Measurements from ENCODE around the gene MIGA1. TPM values are rescaled to one million over a fixed set of nuclear protein-coding genes. Genes with fewer than 3 reads are reported as not detected.
"Not testable (repeated sequence)": the region's sequence is repeated elsewhere in the genome, so short reads cannot be mapped to it uniquely, and the experiment has no call there.

MIGA1 gene
- total RNA-seq, 1 donor from 2014 or later, result 10.8 TPM

DNA sequence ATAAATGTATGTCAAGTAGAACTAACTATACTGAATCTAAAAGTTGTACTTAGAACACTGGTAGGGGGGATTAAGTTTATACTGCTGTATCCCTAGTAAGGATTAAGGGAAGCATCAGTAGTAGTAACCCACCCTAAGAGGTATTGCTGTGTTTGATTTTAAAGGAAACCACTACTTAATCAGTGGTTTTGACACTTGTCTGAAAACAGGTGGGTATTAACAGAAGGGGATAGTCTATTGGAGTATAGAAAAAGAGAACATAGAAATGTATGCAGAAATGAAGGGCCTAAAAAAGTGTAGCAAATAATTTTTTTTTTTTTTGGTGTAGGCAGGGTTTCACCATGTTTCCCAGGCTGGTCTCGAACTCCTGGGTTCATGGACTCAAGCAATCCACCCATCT is 2.2 kb downstream of the MIGA1 start:
- intact Hi-C loops (cut with DNase I), result no loop called here
- H3K27ac ChIP-seq, result no peak overlapping the region
- H3K9me3 ChIP-seq, result no peaks in the 10 kb centered on the region
- peaks cover 0 to 27% of the 10 kb centered on the region in 2 donors for H3K36me3 ChIP-seq
- no peaks in the 10 kb centered on the region for H3K27me3 ChIP-seq
- H3K4me1 ChIP-seq, result peaks cover 28% of the 10 kb centered on the region
- no peak for DNase-seq (ENCODE audit: extremely low spot score in 2 of 2)
- H3K4me3 ChIP-seq, result no peak overlapping the region
- TF ChIP-seq, protein P1, sequence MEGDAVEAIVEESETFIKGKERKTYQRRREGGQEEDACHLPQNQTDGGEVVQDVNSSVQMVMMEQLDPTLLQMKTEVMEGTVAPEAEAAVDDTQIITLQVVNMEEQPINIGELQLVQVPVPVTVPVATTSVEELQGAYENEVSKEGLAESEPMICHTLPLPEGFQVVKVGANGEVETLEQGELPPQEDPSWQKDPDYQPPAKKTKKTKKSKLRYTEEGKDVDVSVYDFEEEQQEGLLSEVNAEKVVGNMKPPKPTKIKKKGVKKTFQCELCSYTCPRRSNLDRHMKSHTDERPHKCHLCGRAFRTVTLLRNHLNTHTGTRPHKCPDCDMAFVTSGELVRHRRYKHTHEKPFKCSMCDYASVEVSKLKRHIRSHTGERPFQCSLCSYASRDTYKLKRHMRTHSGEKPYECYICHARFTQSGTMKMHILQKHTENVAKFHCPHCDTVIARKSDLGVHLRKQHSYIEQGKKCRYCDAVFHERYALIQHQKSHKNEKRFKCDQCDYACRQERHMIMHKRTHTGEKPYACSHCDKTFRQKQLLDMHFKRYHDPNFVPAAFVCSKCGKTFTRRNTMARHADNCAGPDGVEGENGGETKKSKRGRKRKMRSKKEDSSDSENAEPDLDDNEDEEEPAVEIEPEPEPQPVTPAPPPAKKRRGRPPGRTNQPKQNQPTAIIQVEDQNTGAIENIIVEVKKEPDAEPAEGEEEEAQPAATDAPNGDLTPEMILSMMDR (IDR thresholded peaks at IDR 0.05), result no peak
- TF ChIP-seq POLR2AphosphoS5 (IDR thresholded peaks at IDR 0.05; ENCODE audit: insufficient read depth in 1 of 2, low read depth in 1 of 2) (no peak), POLR2A (IDR thresholded peaks at IDR 0.05) (no peak)

DNA sequence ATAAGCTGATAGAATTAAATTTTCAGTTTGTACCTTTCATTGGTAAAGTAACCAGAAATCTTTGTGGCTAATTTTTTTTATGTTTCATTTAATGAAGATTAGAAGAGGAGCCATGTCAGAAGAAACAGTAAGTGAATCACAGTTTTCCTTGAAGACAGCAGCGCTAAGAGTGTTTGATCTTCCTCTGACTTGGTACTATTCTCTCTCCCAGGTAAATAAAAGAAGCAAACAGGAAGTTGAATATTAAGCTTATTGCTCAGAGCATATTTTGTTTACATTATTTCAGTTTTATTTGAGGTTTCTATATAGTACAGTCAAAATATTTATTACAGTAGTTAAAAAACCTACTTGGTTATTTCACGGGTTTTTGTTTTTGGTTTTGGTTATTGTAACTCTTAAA is 3.7 kb downstream of the MIGA1 start:
- no peak for TF ChIP-seq POLR2AphosphoS5 (IDR thresholded peaks at IDR 0.05; ENCODE audit: insufficient read depth in 1 of 2, low read depth in 1 of 2)
- TF ChIP-seq POLR2A (IDR thresholded peaks at IDR 0.05), result no peak
- TF ChIP-seq, protein P1 (IDR thresholded peaks at IDR 0.05), result no peak
- no peaks in the 10 kb centered on the region for H3K9me3 ChIP-seq
- H3K27ac ChIP-seq, result no peak overlapping the region
- no peak for DNase-seq (ENCODE audit: extremely low spot score in 2 of 2)
- no peaks in the 10 kb centered on the region for H3K27me3 ChIP-seq
- peaks cover 28% of the 10 kb centered on the region for H3K4me1 ChIP-seq
- H3K36me3 ChIP-seq, result peaks cover 0 to 33% of the 10 kb centered on the region in 2 donors
- H3K4me3 ChIP-seq, result no peak overlapping the region
- intact Hi-C loops (cut with DNase I), result no loop called here

DNA sequence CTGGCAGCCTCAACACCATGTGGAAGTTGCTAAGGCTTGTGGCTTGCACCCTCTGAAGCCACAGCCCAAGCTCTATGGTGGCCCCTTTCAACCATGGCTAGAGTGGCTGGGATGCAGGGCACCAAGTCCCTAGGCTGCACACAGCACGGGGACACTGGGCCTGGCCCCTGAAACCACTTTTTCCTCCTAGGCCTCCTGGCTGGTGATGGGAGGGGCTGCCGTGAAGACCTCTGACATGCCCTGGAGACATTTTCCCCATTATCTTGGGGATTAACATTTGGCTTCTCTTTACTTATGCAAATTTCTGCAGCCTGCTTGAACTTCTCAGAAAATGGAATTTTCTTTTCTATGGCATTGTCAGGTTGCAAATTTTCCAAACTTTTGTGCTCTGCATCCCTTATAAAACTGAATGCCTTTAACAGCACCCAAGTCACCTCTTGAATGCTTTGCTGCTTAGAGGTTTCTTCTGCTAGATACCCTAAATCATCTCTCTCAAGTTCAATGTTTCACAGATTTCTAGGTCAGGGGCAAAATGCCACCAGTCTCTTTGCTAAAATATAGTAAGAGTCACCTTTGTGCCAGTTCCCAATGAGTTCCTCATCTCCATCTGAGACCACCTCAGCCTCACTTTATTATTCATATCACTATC is 6.8 kb downstream of the MIGA1 start:
- Histone ChIP-seq H3K36me3 (peaks cover 0 to 40% of the 10 kb centered on the region in 2 donors), H3K4me1 (peaks cover 14% of the 10 kb centered on the region)
- H3K9me3 ChIP-seq; DNase-seq (ENCODE audit: extremely low spot score in 2 of 2); H3K27me3 ChIP-seq; H3K4me3 ChIP-seq; H3K27ac ChIP-seq; intact Hi-C loops (cut with DNase I): not testable (repeated sequence)

DNA sequence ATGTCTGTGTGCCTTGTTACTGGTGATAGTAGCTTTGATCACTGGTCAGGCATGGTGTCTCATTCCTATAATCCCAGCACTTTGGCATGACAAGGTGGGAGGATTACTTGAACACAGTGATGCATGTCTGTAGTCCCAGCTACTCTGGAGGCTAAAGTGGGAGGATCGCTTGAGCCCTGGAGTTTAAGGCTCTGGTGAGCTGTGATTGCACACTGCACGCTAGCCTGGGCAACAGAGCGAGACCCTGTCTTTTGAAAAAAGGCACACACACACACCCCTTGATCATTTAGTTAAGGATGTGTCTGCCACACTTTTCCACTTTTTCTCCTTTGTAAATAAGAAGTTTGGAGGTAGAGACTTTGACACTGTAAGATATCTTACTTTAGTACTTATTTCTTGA is 15.1 kb downstream of the MIGA1 start:
- Histone ChIP-seq H3K9me3 (no peaks in the 10 kb centered on the region), H3K27me3 (no peaks in the 10 kb centered on the region), H3K27ac (no peak overlapping the region), H3K4me1 (no peaks in the 10 kb centered on the region), H3K36me3 (no peaks in the 10 kb centered on the region), H3K4me3 (no peak overlapping the region)
- TF ChIP-seq POLR2A (IDR thresholded peaks at IDR 0.05) (no peak), POLR2AphosphoS5 (IDR thresholded peaks at IDR 0.05; ENCODE audit: insufficient read depth in 1 of 2, low read depth in 1 of 2) (no peak)
- TF ChIP-seq, protein P1 (IDR thresholded peaks at IDR 0.05), result no peak
- intact Hi-C loops (cut with DNase I), result no loop called here
- DNase-seq (ENCODE audit: extremely low spot score in 2 of 2), result no peak

DNA sequence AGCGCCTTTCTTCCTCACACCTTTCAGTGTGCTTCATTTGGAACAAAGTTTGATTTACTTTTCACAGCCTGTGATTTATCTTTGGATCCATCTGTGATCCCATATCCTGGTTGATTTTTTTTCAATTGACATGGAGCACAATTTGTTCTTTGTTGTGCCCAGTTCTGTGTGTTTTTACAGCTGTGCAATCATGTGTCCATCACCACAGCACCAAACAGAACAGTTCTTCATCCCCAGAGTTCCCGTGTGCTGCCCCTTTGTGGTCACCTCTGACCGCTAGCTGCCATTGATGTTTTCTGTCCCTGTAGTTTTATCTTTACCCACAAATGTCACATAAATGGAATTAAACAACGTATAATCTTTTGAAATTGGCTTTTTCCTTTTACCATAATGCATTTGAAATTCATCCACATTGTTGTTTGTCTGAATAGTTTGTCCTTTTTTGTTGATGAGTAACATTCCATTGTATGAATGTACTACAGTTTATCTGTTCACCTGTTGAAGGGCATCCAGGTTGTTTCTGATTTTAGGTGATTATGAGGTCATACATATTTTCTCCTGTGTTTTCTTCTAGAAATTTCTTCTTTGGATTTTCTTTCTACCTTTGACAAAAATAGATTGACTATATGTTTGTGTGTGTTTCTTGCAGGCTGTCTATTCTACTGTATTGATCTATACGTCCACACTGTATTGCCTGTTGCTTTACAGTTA is 17.4 kb downstream of the MIGA1 start:
- DNase-seq (ENCODE audit: extremely low spot score in 2 of 2), result no peak
- TF ChIP-seq POLR2A (IDR thresholded peaks at IDR 0.05), result no peak
- TF ChIP-seq, protein P1 (IDR thresholded peaks at IDR 0.05), result no peak
- TF ChIP-seq POLR2AphosphoS5 (IDR thresholded peaks at IDR 0.05; ENCODE audit: insufficient read depth in 1 of 2, low read depth in 1 of 2), result no peak
- no peaks in the 10 kb centered on the region for H3K9me3 ChIP-seq
- no peaks in the 10 kb centered on the region for H3K4me1 ChIP-seq
- no peaks in the 10 kb centered on the region for H3K27me3 ChIP-seq
- H3K36me3 ChIP-seq, result peaks cover 0 to 6% of the 10 kb centered on the region in 2 donors
- H3K4me3 ChIP-seq, result no peak overlapping the region
- no peak overlapping the region for H3K27ac ChIP-seq
- intact Hi-C loops (cut with DNase I), result no loop called here

Measured in vagina (tissue), 2 donors.